Measurements from ENCODE around the gene ERMARD. TPM values are rescaled to one million over a fixed set of nuclear protein-coding genes. Genes with fewer than 3 reads are reported as not detected.

Gene ERMARD
- total RNA-seq, 1 experiment from 2014 or later, result 13.6 TPM

DNA sequence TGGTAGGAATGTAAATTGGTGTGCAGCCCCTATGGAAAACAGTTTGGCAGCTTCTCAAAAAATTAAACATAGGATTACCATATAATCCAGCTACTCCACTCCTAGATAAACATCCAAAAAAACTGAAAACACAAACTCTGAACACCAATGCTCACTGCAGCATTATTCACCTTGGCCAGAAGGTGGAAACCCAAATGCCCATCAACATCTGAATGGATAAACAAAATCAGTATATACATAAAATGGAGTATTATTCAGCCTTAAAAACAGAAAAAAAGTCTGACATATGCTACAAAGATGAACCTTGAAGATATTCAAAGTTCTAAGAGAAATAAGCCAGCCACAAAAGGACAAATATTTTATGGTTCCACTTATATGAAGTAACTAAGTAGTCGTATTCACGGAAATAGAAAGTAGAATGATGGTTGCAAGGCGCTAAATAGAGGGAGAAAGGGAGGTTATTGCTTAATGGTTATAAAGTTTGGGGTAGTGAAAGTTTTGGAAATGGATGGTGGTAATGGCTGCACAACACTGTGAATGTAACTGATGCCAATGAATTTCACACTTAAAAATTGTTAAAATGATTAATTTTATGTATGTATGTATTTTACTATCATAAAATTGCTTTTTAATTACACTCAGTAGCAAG is 31.1 kb upstream of the ERMARD start:
- no peak overlapping the region for H2BK5ac ChIP-seq (ENCODE audit: insufficient read length, low read length)
- no peak overlapping the region for H3K9ac ChIP-seq (ENCODE audit: extremely low read depth, insufficient read length, low read length)
- H2BK15ac ChIP-seq (ENCODE audit: low read depth, low read length), result no peak overlapping the region
- peaks cover 17% of the 10 kb centered on the region for H3K23me2 ChIP-seq (ENCODE audit: insufficient read length, low read depth, low read length, poor library complexity, severe bottlenecking)
- no peak overlapping the region for H2BK12ac ChIP-seq (ENCODE audit: insufficient read length, low read depth, low read length)
- no peak overlapping the region for H3K56ac ChIP-seq (ENCODE audit: insufficient read length, low read depth, low read length)
- no peak overlapping the region for H4K8ac ChIP-seq (replicated peaks; ENCODE audit: insufficient read length, low read depth, low read length)
- H4K5ac ChIP-seq (ENCODE audit: insufficient read length, low read depth, low read length), result no peak overlapping the region
- no peaks in the 10 kb centered on the region for H3K4me1 ChIP-seq (ENCODE audit: insufficient read depth, low read length)
- no peak overlapping the region for H3K4me2 ChIP-seq (ENCODE audit: insufficient read depth, insufficient read length, low read length)
- peaks cover 14 to 17% of the 10 kb centered on the region in 2 experiments for H3K4me1 Mint-ChIP-seq
- H2AK5ac ChIP-seq (ENCODE audit: insufficient read length, low read length), result no peak overlapping the region
- H3K23ac ChIP-seq (ENCODE audit: insufficient read length, low read depth, low read length), result no peak overlapping the region
- no peaks in the 10 kb centered on the region for H3K9me3 Mint-ChIP-seq
- no peak overlapping the region for H2BK120ac ChIP-seq (ENCODE audit: low read depth, low read length, poor library complexity, severe bottlenecking)
- no peaks in the 10 kb centered on the region for H4K20me1 ChIP-seq (ENCODE audit: control insufficient read depth, insufficient read depth, insufficient read length)
- peaks cover 5 to 36% (median 30%) of the 10 kb centered on the region in 3 experiments; a peak in 6 of 7 replicates for H3K36me3 Mint-ChIP-seq (ENCODE audit: insufficient read depth in 1 of 3, low read depth in 3 of 3)
- peak; percentile 38; the same call in 2 of the 3 replicates for TF ChIP-seq CTCF (conservative IDR thresholded peaks at IDR 0.05)
- H3K27me3 ChIP-seq (ENCODE audit: insufficient read depth, low read length), result no peaks in the 10 kb centered on the region
- no peak overlapping the region for H3K4me3 Mint-ChIP-seq
- peaks cover 2% of the 10 kb centered on the region; the same call in 1 of the 2 replicates for H3K27me3 Mint-ChIP-seq (ENCODE audit: low read depth)
- peaks cover 4% of the 10 kb centered on the region; the same call in 1 of the 2 replicates for H3K79me2 ChIP-seq (ENCODE audit: insufficient read depth, low read length)
- H4K91ac ChIP-seq (ENCODE audit: insufficient read length, low read depth, low read length), result no peak overlapping the region
- H3T11ph ChIP-seq (ENCODE audit: low read length), result no peak overlapping the region
- no peak overlapping the region for H2BK20ac ChIP-seq (ENCODE audit: low read depth, low read length, poor library complexity, severe bottlenecking)
- no peak for DNase-seq
- no peak overlapping the region for H2AFZ ChIP-seq (ENCODE audit: low read length)
- H3K9me3 ChIP-seq (ENCODE audit: control insufficient read depth, low read depth, low read length), result no peaks in the 10 kb centered on the region
- H3K27ac ChIP-seq (ENCODE audit: insufficient read length, low read depth, low read length), result no peak overlapping the region
- H3K79me1 ChIP-seq (ENCODE audit: insufficient read depth, low read depth, low read length, poor library complexity, severe bottlenecking), result peaks cover 7% of the 10 kb centered on the region
- H3K4ac ChIP-seq (ENCODE audit: low read depth, low read length), result no peak overlapping the region
- no peak overlapping the region for H3K18ac ChIP-seq (ENCODE audit: insufficient read length, low read depth, low read length)
- 100% methylated on average over 1 of the region's 3 CpGs for WGBS (ENCODE audit: extremely low coverage, insufficient read length, low lambda C conversion rate)
- H3K27ac Mint-ChIP-seq, result no peak overlapping the region
- no peak overlapping the region for H3K14ac ChIP-seq (ENCODE audit: insufficient read depth, low read length)
